Jurkat, Clone E6-1 (cell line): ENCODE measurements around the gene HDAC2.
A peak's percentile ranks its signal among the peaks of the same experiment; 100 is the strongest.
"Not testable (repeated sequence)": the region's sequence is repeated elsewhere in the genome, so short reads cannot be mapped to it uniquely, and the experiment has no call there.

Source experiments
- DNase-seq: peaks from one replicate; pipeline ENCODE4 v3.0.0-alpha.2; 2011; ENCODE audit warnings: low read depth, low spot score
- H3K4me3 ChIP-seq: 2 replicates; pipeline ENCODE4 v1.5.1; 2011; ENCODE audit warnings: mild to moderate bottlenecking, low read length, control low read depth, moderate library complexity

HDAC2 gene

GRCh38 chr6:113924312-113924723 is 46.6 kb downstream of the HDAC2 start:
- DNase-seq: no peak
- H3K4me3 ChIP-seq: no peak overlapping the region

GRCh38 chr6:113923526-113923925 is 47.4 kb downstream of the HDAC2 start:
- no peak overlapping the region for H3K4me3 ChIP-seq
- DNase-seq: no peak

GRCh38 chr6:113921299-113921904 is 49.5 kb downstream of the HDAC2 start:
- no peak overlapping the region for H3K4me3 ChIP-seq

GRCh38 chr6:113920663-113921267 is 50.2 kb downstream of the HDAC2 start:
- no peak overlapping the region for H3K4me3 ChIP-seq
- DNase-seq: peak; percentile 10

More at GRCh38 chr6:113921299-113921904, 49.5 kb downstream of the HDAC2 start:
- DNase-seq: no peak

- H3K4me3 ChIP-seq, DNase-seq: not testable (repeated sequence)
These were observed 60.7 kb downstream of the HDAC2 start for GRCh38 chr6:113910285-113910684.

GRCh38 chr6:113909224-113909856 is 61.6 kb downstream of the HDAC2 start:
- no peak overlapping the region for H3K4me3 ChIP-seq
- peak; percentile 60 for DNase-seq

GRCh38 chr6:113908801-113909200 is 62.1 kb downstream of the HDAC2 start:
- no peak overlapping the region for H3K4me3 ChIP-seq
- no peak for DNase-seq

- H3K4me3 ChIP-seq: no peak overlapping the region
- DNase-seq: no peak
These were observed 63.7 kb downstream of the HDAC2 start for GRCh38 chr6:113907102-113907815.

- no peak overlapping the region for H3K4me3 ChIP-seq
- DNase-seq: no peak
These were observed 67.2 kb downstream of the HDAC2 start for GRCh38 chr6:113903666-113904330.

- H3K4me3 ChIP-seq: no peak overlapping the region
- no peak for DNase-seq
These were observed 69.5 kb downstream of the HDAC2 start for GRCh38 chr6:113901482-113901881.

- no peak for DNase-seq
- no peak overlapping the region for H3K4me3 ChIP-seq
These were observed 76.0 kb downstream of the HDAC2 start for GRCh38 chr6:113894712-113895674.

- no peak overlapping the region for H3K4me3 ChIP-seq
- DNase-seq: no peak
These were observed 77.1 kb downstream of the HDAC2 start for GRCh38 chr6:113893866-113894265.

- no peak overlapping the region for H3K4me3 ChIP-seq
- no peak for DNase-seq
These were observed 77.5 kb downstream of the HDAC2 start for GRCh38 chr6:113893451-113893850.

GRCh38 chr6:113888956-113889630 is 81.9 kb downstream of the HDAC2 start:
- H3K4me3 ChIP-seq: no peak overlapping the region
- DNase-seq: no peak

- no peak overlapping the region for H3K4me3 ChIP-seq
- DNase-seq: no peak
These were observed 82.5 kb downstream of the HDAC2 start for GRCh38 chr6:113888493-113888892.

- DNase-seq: no peak
- no peak overlapping the region for H3K4me3 ChIP-seq
These were observed 84.4 kb downstream of the HDAC2 start for GRCh38 chr6:113886512-113886911.

GRCh38 chr6:113884011-113884410 is 86.9 kb downstream of the HDAC2 start:
- H3K4me3 ChIP-seq: no peak overlapping the region
- no peak for DNase-seq
